ENCODE measurements around the gene OR2T5.
"Not testable (repeated sequence)": the region's sequence is repeated elsewhere in the genome, so short reads cannot be mapped to it uniquely, and the experiment has no call there.

Gene OR2T5, protein sequence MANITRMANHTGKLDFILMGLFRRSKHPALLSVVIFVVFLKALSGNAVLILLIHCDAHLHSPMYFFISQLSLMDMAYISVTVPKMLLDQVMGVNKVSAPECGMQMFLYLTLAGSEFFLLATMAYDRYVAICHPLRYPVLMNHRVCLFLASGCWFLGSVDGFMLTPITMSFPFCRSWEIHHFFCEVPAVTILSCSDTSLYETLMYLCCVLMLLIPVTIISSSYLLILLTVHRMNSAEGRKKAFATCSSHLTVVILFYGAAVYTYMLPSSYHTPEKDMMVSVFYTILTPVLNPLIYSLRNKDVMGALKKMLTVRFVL

DNA sequence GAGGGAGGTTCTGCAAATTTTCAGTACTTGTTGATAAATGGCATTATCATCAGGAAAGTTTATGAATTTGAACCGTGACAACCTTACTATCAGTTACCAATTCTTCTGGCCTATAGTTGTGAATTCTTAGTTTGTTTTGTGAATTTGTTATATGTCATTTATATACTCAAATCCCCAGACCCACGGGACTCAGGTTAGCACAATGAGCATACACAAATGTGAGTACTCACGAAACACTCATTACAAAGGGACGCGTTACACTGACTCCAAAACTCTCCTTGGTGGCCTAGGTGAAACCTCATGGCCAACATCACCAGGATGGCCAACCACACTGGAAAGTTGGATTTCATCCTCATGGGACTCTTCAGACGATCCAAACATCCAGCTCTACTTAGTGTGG, at the start of gene OR2T5:
Gene OR2T5 (plus strand): TSS at position 301 of the 400 bp plus-strand sequence. CDS start 0 bp downstream, at position 301.
- not testable (repeated sequence) for DNase-seq

DNA sequence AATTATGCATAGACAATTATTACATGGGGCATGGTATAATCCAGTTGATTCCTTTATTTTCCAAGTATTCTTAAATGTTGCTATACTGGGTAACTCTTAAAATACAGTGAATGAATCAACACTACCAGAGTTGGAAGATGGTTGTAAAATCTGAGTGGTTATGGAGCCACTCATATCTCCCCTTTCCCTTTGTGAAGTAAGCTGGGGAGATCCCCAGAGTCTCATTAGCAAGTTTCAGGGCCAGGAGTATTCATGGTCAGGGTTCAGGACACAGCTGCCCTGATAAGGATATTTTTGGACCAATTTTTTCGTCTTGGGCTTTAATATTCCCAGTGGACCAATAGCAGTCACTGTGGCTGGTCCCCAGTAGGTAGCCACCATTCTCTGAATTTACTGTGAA, 49.7 kb upstream of the OR2T5 start:
- not testable (repeated sequence) for H3K4me2 ChIP-seq (ENCODE audit: insufficient read depth, low read length); H3K79me2 ChIP-seq (ENCODE audit: insufficient read depth, low read length); H2AFZ ChIP-seq (ENCODE audit: low read depth, low read length); DNase-seq; H3K4me1 ChIP-seq (ENCODE audit: insufficient read depth, low read length); H3K27ac ChIP-seq (ENCODE audit: low read length); H3K4me3 ChIP-seq (ENCODE audit: low read depth in 1 of 2, low read length in 2 of 2); H4K20me1 ChIP-seq (ENCODE audit: insufficient read depth, low read length); H3K36me3 ChIP-seq (ENCODE audit: insufficient read depth, low read length); H3K9me3 ChIP-seq (ENCODE audit: insufficient read depth, low read length, severe bottlenecking); H3K27me3 ChIP-seq (ENCODE audit: insufficient read depth, low read length, poor library complexity); ATAC-seq (ENCODE audit: insufficient read depth, low read depth); H3K9ac ChIP-seq (ENCODE audit: low read depth, low read length)

More for the DNA sequence above, at the start of gene OR2T5:
- H2AFZ ChIP-seq (ENCODE audit: low read depth, low read length); H3K27ac ChIP-seq (ENCODE audit: low read length); H3K4me1 ChIP-seq (ENCODE audit: insufficient read depth, low read length); H3K9ac ChIP-seq (ENCODE audit: low read depth, low read length); H3K4me3 ChIP-seq (ENCODE audit: low read depth in 1 of 2, low read length in 2 of 2); H3K9me3 ChIP-seq (ENCODE audit: insufficient read depth, low read length, severe bottlenecking); ATAC-seq (ENCODE audit: insufficient read depth, low read depth); H3K4me2 ChIP-seq (ENCODE audit: insufficient read depth, low read length); H4K20me1 ChIP-seq (ENCODE audit: insufficient read depth, low read length); H3K36me3 ChIP-seq (ENCODE audit: insufficient read depth, low read length); H3K79me2 ChIP-seq (ENCODE audit: insufficient read depth, low read length); H3K27me3 ChIP-seq (ENCODE audit: insufficient read depth, low read length, poor library complexity): not testable (repeated sequence)

DNA sequence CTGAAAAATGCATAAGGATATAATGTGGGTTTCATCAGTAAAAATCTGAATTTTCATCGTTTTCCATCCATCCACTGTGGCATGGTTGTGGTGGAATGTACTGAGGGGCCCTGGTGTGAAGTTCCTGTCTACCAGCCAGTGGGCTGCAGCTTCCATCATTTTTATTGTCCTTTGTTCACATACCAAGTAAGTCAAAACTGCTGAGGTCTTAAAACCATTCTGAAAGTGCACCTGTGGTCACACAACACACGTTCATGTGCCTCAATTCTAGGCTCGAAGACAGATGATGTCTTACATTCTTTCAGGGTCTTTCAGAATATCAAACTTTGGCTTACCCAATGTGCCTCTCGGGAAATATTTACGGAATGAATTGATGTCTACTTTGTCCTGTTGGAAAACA, 49.1 kb upstream of the OR2T5 start:
- not testable (repeated sequence) for DNase-seq; H3K27ac ChIP-seq (ENCODE audit: low read length); H3K4me1 ChIP-seq (ENCODE audit: insufficient read depth, low read length); H3K4me3 ChIP-seq (ENCODE audit: low read depth in 1 of 2, low read length in 2 of 2); H3K79me2 ChIP-seq (ENCODE audit: insufficient read depth, low read length); H4K20me1 ChIP-seq (ENCODE audit: insufficient read depth, low read length); H3K9me3 ChIP-seq (ENCODE audit: insufficient read depth, low read length, severe bottlenecking); H3K4me2 ChIP-seq (ENCODE audit: insufficient read depth, low read length); H2AFZ ChIP-seq (ENCODE audit: low read depth, low read length); H3K27me3 ChIP-seq (ENCODE audit: insufficient read depth, low read length, poor library complexity); ATAC-seq (ENCODE audit: insufficient read depth, low read depth); H3K36me3 ChIP-seq (ENCODE audit: insufficient read depth, low read length); H3K9ac ChIP-seq (ENCODE audit: low read depth, low read length)

DNA sequence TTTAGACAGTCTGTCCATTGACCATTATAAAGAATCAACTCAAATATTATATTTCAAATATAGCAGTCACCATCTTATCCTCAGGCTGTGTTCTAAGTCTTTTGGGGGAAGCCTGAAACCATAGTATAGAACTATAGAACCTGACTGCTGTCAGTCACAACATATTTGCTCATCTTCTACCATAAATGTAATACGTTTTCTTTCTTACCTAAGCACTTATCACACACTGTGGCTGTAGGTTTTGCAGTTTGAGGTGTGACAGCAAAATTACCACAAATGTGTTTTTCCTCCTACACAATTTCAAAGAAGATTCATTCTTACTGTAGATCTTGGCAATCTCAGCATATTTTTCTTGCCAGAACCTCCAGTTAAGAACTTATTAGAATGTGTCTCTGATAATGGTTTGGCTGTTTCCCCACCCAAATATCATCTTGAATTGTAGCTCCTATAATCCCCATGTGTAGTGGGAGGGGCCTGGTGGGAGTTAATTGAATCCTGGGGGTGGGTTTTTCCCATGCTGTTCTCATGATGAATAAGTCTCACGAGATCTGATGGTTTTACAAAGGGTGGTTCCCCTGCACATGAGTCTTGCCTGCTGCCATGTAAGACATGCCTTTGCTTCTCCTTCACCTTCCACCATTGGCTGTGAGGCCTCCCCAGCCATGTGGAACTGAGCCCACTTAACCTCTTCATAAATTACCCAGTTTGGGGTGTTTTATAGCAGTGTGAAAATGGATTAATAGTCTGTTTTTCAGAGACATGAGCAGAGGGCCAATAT, 45.7 kb upstream of the OR2T5 start:
- H2AFZ ChIP-seq (ENCODE audit: low read depth, low read length); H3K4me3 ChIP-seq (ENCODE audit: low read depth in 1 of 2, low read length in 2 of 2); H3K9ac ChIP-seq (ENCODE audit: low read depth, low read length); H3K27me3 ChIP-seq (ENCODE audit: insufficient read depth, low read length, poor library complexity); H3K4me2 ChIP-seq (ENCODE audit: insufficient read depth, low read length); ATAC-seq (ENCODE audit: insufficient read depth, low read depth); H3K36me3 ChIP-seq (ENCODE audit: insufficient read depth, low read length); H3K27ac ChIP-seq (ENCODE audit: low read length); DNase-seq; H3K4me1 ChIP-seq (ENCODE audit: insufficient read depth, low read length); H4K20me1 ChIP-seq (ENCODE audit: insufficient read depth, low read length); H3K79me2 ChIP-seq (ENCODE audit: insufficient read depth, low read length); H3K9me3 ChIP-seq (ENCODE audit: insufficient read depth, low read length, severe bottlenecking): not testable (repeated sequence)

DNA sequence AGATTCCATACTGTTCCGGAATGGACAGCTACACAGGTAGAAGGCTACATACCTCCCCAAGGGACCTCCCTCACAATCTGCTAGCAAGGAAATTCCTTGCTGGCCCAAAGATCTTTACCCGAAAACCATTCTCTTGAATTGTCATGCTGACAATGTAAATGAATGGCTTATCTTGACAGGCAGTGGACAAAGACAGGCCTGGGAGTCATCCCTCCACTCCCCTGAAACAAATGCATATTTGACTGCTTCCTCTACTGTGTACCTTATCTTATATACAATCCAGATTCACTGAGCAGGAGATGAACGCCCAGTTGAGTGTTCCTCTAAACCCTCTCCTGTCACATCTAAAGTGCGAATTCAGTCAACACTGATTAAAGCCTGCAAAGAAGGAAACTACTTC, 43.8 kb upstream of the OR2T5 start:
- H3K4me2 ChIP-seq (ENCODE audit: insufficient read depth, low read length); ATAC-seq (ENCODE audit: insufficient read depth, low read depth); H3K79me2 ChIP-seq (ENCODE audit: insufficient read depth, low read length); H3K9me3 ChIP-seq (ENCODE audit: insufficient read depth, low read length, severe bottlenecking); H4K20me1 ChIP-seq (ENCODE audit: insufficient read depth, low read length); H3K27me3 ChIP-seq (ENCODE audit: insufficient read depth, low read length, poor library complexity); H3K4me1 ChIP-seq (ENCODE audit: insufficient read depth, low read length); H2AFZ ChIP-seq (ENCODE audit: low read depth, low read length); H3K27ac ChIP-seq (ENCODE audit: low read length); H3K4me3 ChIP-seq (ENCODE audit: low read depth in 1 of 2, low read length in 2 of 2); H3K36me3 ChIP-seq (ENCODE audit: insufficient read depth, low read length); H3K9ac ChIP-seq (ENCODE audit: low read depth, low read length); DNase-seq: not testable (repeated sequence)

DNA sequence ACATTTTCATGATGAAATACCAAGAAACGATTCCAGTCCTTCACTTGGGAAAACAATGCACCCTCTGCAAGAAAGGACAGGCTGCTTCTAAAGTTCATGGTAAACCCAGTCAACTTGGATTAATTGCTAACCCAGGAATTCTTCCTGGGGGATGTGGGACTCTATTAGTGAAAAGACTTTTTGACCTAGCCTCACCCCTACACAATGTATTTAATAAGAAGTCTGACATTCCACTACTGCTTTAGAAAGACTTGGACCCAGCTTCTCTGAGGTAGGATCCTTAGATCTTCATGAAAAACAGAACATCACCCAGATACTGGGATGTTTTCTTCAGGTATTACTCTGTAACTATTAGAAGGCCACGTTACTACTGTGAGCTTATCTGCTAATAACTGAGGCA, 43.0 kb upstream of the OR2T5 start, which contains the start of gene OR2T2:
Gene OR2T2 (plus strand): TSS at position 239 of the 400 bp plus-strand sequence. CDS start 7,161 bp downstream, outside the sequence.
- not testable (repeated sequence) for H3K4me2 ChIP-seq (ENCODE audit: insufficient read depth, low read length); H3K9me3 ChIP-seq (ENCODE audit: insufficient read depth, low read length, severe bottlenecking); H3K4me1 ChIP-seq (ENCODE audit: insufficient read depth, low read length); H4K20me1 ChIP-seq (ENCODE audit: insufficient read depth, low read length); H3K27ac ChIP-seq (ENCODE audit: low read length); H3K79me2 ChIP-seq (ENCODE audit: insufficient read depth, low read length); H3K27me3 ChIP-seq (ENCODE audit: insufficient read depth, low read length, poor library complexity); H2AFZ ChIP-seq (ENCODE audit: low read depth, low read length); ATAC-seq (ENCODE audit: insufficient read depth, low read depth); DNase-seq; H3K4me3 ChIP-seq (ENCODE audit: low read depth in 1 of 2, low read length in 2 of 2); H3K36me3 ChIP-seq (ENCODE audit: insufficient read depth, low read length); H3K9ac ChIP-seq (ENCODE audit: low read depth, low read length)

DNA sequence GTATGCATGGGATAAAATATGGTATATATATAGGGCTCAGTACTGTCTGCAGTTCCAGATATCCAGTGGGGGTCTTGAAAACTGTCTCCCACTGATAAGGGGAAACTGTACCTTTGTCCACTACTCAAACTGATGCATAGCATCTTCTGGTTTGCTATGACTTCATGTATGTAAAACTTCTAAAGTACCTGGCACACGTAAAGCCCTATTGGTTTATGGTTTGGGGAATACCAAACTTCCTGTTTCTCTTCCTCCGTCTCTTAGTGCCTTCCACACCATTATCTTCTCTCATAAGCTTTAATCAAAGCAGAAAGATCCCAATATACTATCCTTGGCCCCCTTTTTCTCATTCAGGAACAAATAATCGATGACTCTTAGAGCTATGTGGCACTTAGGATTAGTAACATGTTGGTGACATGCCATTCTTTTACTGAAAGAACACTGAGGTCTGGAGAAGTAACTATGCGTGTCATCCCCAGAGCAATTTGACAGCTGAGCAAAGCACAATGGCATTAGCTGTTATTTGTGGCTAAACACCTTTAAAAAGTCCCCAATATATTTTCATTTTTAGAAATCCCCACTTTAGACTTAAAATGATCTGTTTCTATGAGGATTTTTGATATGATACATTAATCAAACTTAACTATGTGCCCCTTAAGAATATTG, 39.8 kb upstream of the OR2T5 start:
- H4K20me1 ChIP-seq (ENCODE audit: insufficient read depth, low read length); H3K4me1 ChIP-seq (ENCODE audit: insufficient read depth, low read length); H3K27ac ChIP-seq (ENCODE audit: low read length); H3K27me3 ChIP-seq (ENCODE audit: insufficient read depth, low read length, poor library complexity); H3K9ac ChIP-seq (ENCODE audit: low read depth, low read length); ATAC-seq (ENCODE audit: insufficient read depth, low read depth); H3K36me3 ChIP-seq (ENCODE audit: insufficient read depth, low read length); H3K4me3 ChIP-seq (ENCODE audit: low read depth in 1 of 2, low read length in 2 of 2); H3K4me2 ChIP-seq (ENCODE audit: insufficient read depth, low read length); H3K9me3 ChIP-seq (ENCODE audit: insufficient read depth, low read length, severe bottlenecking); H3K79me2 ChIP-seq (ENCODE audit: insufficient read depth, low read length); H2AFZ ChIP-seq (ENCODE audit: low read depth, low read length); DNase-seq: not testable (repeated sequence)

All from DND-41 (cell line).